NCI-H2171 (cell line): ENCODE measurements around the gene DYNLT4.
"Not testable (repeated sequence)": the region's sequence is repeated elsewhere in the genome, so short reads cannot be mapped to it uniquely, and the experiment has no call there.

Experiments used
- DNase-seq: peaks from one replicate; lab custom pipeline; 2025; lab: John Stamatoyannopoulos, UW

Gene DYNLT4

GRCh38 chr1:44808938-44809917, 2.1 kb upstream of the DYNLT4 start:
- DNase-seq: no peak

DNA sequence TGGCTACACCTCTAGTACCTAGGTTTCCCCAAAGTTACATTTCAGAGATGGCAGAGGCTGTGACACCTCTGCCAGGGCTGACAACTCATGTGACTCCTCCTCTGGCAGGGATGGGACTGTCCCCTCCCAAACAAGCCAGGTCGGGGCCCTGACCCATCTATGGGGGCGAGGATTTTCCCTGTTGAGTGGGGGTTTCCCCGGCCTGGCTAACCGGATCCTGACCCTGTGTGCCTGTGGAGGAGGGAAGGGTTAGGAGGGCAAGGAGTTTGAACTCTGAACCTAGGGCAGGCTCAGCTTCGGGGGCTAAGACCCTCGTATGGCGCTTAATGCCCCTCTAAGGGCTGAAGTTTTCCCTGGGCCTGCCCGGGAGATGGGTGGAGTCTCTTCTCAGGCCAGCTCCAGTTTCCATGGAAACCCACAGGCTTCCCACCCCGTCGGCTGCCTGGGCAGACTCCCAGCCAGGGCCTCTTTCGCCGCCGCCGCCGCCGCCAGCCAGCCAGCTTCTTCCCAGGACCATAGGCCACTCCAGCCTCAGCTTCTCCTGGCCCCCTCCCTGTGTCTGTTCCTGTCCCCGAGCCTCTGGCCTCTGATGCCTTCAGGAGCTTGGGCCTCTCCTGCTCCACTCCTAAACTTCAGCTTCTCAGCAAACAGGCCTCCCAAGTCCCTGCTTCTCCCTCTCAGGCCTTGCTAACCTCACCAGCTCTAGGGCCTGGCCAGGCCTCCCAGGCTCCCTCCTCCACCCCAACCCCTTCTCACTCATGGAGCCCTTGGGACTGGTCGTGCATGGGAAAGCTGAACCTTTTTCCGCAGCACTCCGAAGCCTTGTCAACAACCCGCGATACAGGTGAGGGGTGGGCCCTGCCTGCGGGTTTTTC, 1.1 kb upstream of the DYNLT4 start, which contains the start of gene BTBD19:
Gene BTBD19 (plus strand): TSS at position 461 of the 875 bp plus-strand sequence. CDS start 298 bp downstream, at position 759.
- no peak for DNase-seq

DNA sequence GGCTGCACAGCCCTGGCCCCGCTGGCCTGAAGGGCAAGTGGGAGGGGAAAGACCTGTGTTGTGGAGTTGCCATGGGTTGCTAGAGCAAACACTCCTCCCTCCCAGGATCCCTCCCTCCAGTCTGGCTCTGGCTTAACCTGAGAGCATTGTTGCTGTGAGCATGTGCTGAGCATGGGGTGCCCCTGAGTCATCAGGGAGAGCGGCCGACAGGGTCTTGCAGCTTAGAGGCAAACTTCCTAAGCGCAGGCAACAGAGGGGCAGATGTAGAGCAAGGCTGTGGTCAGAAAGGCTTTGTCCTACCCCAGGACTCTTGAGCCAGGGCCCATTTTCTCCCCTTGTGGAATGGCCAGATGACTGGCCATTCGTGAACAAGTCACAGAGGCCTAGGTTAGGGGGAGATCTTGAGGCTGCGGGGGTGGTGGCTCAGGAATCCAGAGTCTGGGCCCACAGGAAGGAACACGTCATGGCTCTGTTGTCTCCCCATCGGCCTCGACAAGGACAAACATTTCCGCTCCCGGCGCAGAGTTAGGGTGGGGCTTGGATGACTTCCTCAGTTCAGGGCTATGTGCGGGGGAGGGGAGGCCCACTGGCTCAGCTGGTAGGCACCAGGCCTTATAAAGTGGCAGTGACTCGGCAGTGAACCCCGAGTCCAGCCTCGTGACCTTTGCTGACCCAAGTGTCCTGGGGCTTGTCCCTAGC, 362 bp upstream of the DYNLT4 start:
- no peak for DNase-seq

- DNase-seq: no peak
Observed at GRCh38 chr1:44806025-44806703, 987 bp downstream of the DYNLT4 start.

- DNase-seq: no peak
Observed at GRCh38 chr1:44805311-44806024, 1.7 kb downstream of the DYNLT4 start.

GRCh38 chr1:44803312-44804095, 3.6 kb downstream of the DYNLT4 start:
- no peak for DNase-seq

- DNase-seq: no peak
Observed at GRCh38 chr1:44803062-44803311, 4.2 kb downstream of the DYNLT4 start.

GRCh38 chr1:44802306-44803061, 4.7 kb downstream of the DYNLT4 start:
- peak; percentile 47 for DNase-seq

- DNase-seq: peak; percentile 66
Observed at GRCh38 chr1:44801491-44802305, 5.5 kb downstream of the DYNLT4 start.

DNA sequence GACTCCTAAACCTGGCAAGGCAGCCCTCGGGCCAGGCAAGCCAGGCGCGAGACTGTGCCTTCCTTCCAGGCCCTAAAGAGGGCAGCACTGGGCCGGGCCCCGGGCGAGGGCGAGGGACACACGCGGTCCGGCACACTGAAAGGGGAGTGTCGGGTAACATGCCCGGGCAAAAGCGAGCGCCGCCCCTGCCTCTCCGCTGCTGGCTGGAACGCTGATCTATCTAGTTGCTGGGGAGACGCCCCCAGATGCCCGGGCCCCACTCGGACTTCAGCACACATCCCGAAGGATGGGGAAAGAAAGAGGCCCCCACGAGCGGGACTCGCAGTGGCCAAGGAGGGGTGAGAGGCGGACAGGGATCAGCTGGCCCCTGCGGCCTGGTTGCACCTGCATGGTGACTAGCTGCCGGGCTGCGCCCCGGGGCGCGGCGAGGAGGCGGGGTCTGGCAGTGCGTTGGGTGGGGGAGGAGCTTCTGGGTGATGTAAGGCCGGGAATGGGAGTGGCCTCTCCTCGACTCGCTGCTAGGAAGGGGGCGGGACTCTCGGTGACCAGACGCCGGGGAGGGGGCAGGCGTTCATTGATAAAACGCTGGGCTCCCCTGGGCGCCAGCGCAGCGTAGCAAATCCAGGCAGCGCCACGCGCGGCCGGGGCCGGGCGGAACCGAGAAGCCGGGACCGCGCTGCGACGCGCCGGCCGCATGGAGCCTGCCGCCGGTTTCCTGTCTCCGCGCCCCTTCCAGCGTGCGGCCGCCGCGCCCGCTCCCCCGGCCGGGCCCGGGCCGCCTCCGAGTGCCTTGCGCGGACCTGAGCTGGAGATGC, 7.2 kb downstream of the DYNLT4 start, which contains the start of gene PLK3:
Gene PLK3 (plus strand): TSS at position 608 of the 815 bp plus-strand sequence. CDS start 87 bp downstream, at position 695.
- peak; percentile 98 for DNase-seq

GRCh38 chr1:44798481-44799365, 8.4 kb downstream of the DYNLT4 start:
- DNase-seq: no peak

DNA sequence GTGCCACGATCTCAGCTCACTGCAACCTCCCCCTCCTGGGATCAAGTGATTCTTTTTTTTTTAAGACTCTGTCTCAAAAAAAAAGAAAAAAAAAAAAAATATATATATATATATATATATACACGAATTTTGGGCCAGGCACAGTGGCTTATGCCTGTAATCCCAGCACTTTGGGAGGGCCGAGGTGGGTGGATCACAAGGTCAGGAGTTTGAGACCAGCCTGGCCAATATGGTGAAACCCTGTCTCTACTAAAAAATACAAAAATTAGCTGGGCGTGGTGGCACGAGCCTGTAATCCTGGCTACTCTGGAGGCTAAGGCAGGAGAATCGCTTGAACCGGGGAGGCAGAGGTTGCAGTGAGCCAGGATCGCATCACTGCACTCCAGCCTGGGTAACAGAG, 9.3 kb downstream of the DYNLT4 start:
- not testable (repeated sequence) for DNase-seq

DNA sequence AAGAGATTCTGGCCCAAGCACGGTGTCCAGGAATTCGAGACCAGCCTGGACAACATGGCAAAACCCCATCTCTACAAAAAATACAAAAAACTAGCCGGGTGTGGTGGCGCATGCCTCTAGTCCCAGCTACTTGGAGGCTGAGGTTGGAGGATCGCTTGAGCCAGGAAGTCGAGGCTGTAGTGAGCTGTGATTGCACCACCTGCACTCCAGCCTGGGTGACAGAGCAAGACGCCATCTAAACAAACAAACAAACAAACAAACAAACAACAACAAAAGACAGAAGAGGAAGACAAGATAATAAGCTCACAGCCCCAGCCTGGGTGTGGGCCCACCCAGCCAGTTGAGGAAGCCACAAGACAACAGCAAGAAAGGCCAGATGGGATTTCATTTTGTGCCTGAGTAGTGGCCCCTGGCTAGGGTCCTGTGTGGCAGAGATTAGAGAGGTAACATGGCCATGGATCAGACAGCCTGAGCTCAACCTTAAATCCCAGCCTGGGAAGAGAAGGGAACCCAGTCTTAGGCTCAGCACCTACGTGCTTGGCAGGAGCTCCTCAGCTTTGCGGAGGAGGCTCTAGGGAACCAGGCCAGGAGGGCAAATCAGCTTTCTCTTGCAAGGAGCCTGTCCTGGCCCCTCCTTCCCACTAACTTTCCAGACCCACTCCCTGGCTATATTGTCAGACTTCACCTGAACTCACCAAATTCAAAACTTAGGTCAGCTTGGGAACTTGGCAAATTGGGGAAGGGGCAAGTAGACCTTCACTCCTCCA, 14.2 kb downstream of the DYNLT4 start:
- DNase-seq: no peak

- DNase-seq: no peak
Observed at GRCh38 chr1:44790968-44791801, 16.0 kb downstream of the DYNLT4 start.
